ENCODE data around the gene MRPL22. TPM values are rescaled to one million over a fixed set of nuclear protein-coding genes. Genes with fewer than 3 reads are reported as not detected.

MRPL22 gene
- total RNA-seq, 1 experiment from 2014 or later: 94.0 TPM

- H3K9me3 ChIP-seq (ENCODE audit: insufficient read depth, low read depth): no peaks in the 10 kb centered on the region
- H3K27ac ChIP-seq: no peak overlapping the region
- no peak overlapping the region for H3K4me3 ChIP-seq
- no peak overlapping the region for H3K4me2 ChIP-seq
- ChIA-PET POLR2A (ENCODE audit: unreplicated experiment) (no interaction called here), CTCF (no interaction called here)
- no peaks in the 10 kb centered on the region for H3K9me2 ChIP-seq (ENCODE audit: insufficient read depth)
- H3F3A ChIP-seq (ENCODE audit: insufficient read depth, low read depth): peaks cover 4% of the 10 kb centered on the region; the same call in 1 of the 2 replicates
- TF ChIP-seq EZH2 (IDR thresholded peaks at IDR 0.05; ENCODE audit: low read depth): no peak
- no peak for TF ChIP-seq CTCF (conservative IDR thresholded peaks at IDR 0.05)
- peaks cover 9% of the 10 kb centered on the region; the same call in 1 of the 2 replicates for H3K36me3 ChIP-seq (ENCODE audit: low read depth)
- H4K20me1 ChIP-seq (ENCODE audit: insufficient read depth): 0 out of 2 replicates have a peak, but pooled peaks cover under 1% of the 10 kb centered on the region
- no peak for DNase-seq
- no peaks in the 10 kb centered on the region for H3K4me1 ChIP-seq (replicated peaks; ENCODE audit: insufficient read depth)
- BruUV-seq (replicated peaks): no TSS peak
- no peaks in the 10 kb centered on the region for H3K79me2 ChIP-seq (ENCODE audit: low read depth)
- no peak overlapping the region for H2AFZ ChIP-seq
- intact Hi-C loops (cut with micrococcal nuclease; ENCODE audit: unreplicated experiment): no loop called here
- no peaks in the 10 kb centered on the region for H3K27me3 ChIP-seq (ENCODE audit: insufficient read depth, low read depth)
Measured at GRCh38 chr5:154968953-154969352, 28.1 kb downstream of the MRPL22 start.

GRCh38 chr5:154970759-154971158 is 29.9 kb downstream of the MRPL22 start:
- no peak for TF ChIP-seq EZH2 (IDR thresholded peaks at IDR 0.05; ENCODE audit: low read depth)
- TF ChIP-seq CTCF (conservative IDR thresholded peaks at IDR 0.05): no peak
- ChIA-PET CTCF (interaction anchor here (0.7 to 2.3 kb wide), 2 partner anchors 13 to 34 kb away, joined by 5 to 14 read pairs; no protein-coding TSS in a partner anchor), POLR2A (ENCODE audit: unreplicated experiment) (no interaction called here)
- Histone ChIP-seq H3K27ac (no peak overlapping the region), H3K4me2 (no peak overlapping the region), H3K9me2 (ENCODE audit: insufficient read depth) (no peaks in the 10 kb centered on the region), H2AFZ (no peak overlapping the region), H3K27me3 (ENCODE audit: insufficient read depth, low read depth) (no peaks in the 10 kb centered on the region), H3K9me3 (ENCODE audit: insufficient read depth, low read depth) (no peaks in the 10 kb centered on the region), H4K20me1 (ENCODE audit: insufficient read depth) (no peaks in the 10 kb centered on the region), H3K4me3 (no peak overlapping the region), H3K4me1 (replicated peaks; ENCODE audit: insufficient read depth) (no peaks in the 10 kb centered on the region), H3K36me3 (ENCODE audit: low read depth) (peaks cover 9% of the 10 kb centered on the region; the same call in 1 of the 2 replicates), H3F3A (ENCODE audit: insufficient read depth, low read depth) (peaks cover 4% of the 10 kb centered on the region; the same call in 1 of the 2 replicates), H3K79me2 (ENCODE audit: low read depth) (no peaks in the 10 kb centered on the region)
- no TSS peak for BruUV-seq (replicated peaks)
- no peak for DNase-seq
- intact Hi-C loops (cut with micrococcal nuclease; ENCODE audit: unreplicated experiment): no loop called here

- Histone ChIP-seq H3K27me3 (ENCODE audit: insufficient read depth, low read depth) (no peaks in the 10 kb centered on the region), H3K4me2 (no peak overlapping the region), H3K9me2 (ENCODE audit: insufficient read depth) (no peaks in the 10 kb centered on the region), H2AFZ (no peak overlapping the region), H3K4me3 (no peak overlapping the region), H3K36me3 (ENCODE audit: low read depth) (peaks cover 9% of the 10 kb centered on the region; the same call in 1 of the 2 replicates), H3K27ac (no peak overlapping the region), H3F3A (ENCODE audit: insufficient read depth, low read depth) (peaks cover 4% of the 10 kb centered on the region; the same call in 1 of the 2 replicates), H3K9me3 (ENCODE audit: insufficient read depth, low read depth) (no peaks in the 10 kb centered on the region), H3K79me2 (ENCODE audit: low read depth) (no peaks in the 10 kb centered on the region), H3K4me1 (replicated peaks; ENCODE audit: insufficient read depth) (no peaks in the 10 kb centered on the region), H4K20me1 (ENCODE audit: insufficient read depth) (no peaks in the 10 kb centered on the region)
- no TSS peak for BruUV-seq (replicated peaks)
- POLR2A ChIA-PET (ENCODE audit: unreplicated experiment): no interaction called here
- no peak for DNase-seq
- TF ChIP-seq CTCF (conservative IDR thresholded peaks at IDR 0.05) (no peak), EZH2 (IDR thresholded peaks at IDR 0.05; ENCODE audit: low read depth) (no peak)
- CTCF ChIA-PET: interaction anchor here (0.6 to 2.3 kb wide), 3 partner anchors 14 to 289 kb away, joined by 5 to 14 read pairs (median 5); no protein-coding TSS in a partner anchor
- intact Hi-C loops (cut with micrococcal nuclease; ENCODE audit: unreplicated experiment): no loop called here
Measured at GRCh38 chr5:154971501-154971900, 30.6 kb downstream of the MRPL22 start.

Data from PC-9 (cell line).